Activated CD8-positive, alpha-beta memory T cell treated with anti-CD3 and anti-CD28 coated beads for 36 hours (primary cell): ENCODE data around the gene SORL1. TPM values are rescaled to one million over a fixed set of nuclear protein-coding genes. Genes with fewer than 3 reads are reported as not detected.

Source experiments
- CTCF ChIA-PET: fragments of 350-600 bp; sonication (Branson Sonifier 250); formaldehyde crosslinking; loops from one replicate; lab custom pipeline; 2021; ENCODE audit warnings: antibody characterized with exemption; lab: Charles Lee
- POLR2A ChIA-PET: fragments of 350-600 bp; sonication (Branson Sonifier 250); formaldehyde crosslinking; loops from one replicate; lab custom pipeline; 2021; ENCODE audit warnings: antibody characterized with exemption; lab: Charles Lee
- total RNA-seq, 2 experiments: library from RNA; stranded (reverse); gene quantifications; one replicate each; pipeline ENCODE4 v1.2.3, GENCODE V29; 2021

Gene SORL1
- total RNA-seq, 2 experiments from 2014 or later: 21.8 to 22.0 TPM

- POLR2A ChIA-PET: no interaction called here
Measured at GRCh38 chr11:121578251-121578976, 126.3 kb downstream of the SORL1 start.

GRCh38 chr11:121580154-121580553 lies 128.0 kb downstream of the SORL1 start:
- CTCF ChIA-PET: interaction anchor here (0.7 kb wide), 1 partner anchor 14 kb away, joined by 4 read pairs; no protein-coding TSS in a partner anchor

More at GRCh38 chr11:121578251-121578976, 126.3 kb downstream of the SORL1 start:
- CTCF ChIA-PET: interaction anchor here (0.9 to 1.4 kb wide), 2 partner anchors 13 to 162 kb away, joined by 3 to 4 read pairs; no protein-coding TSS in a partner anchor

GRCh38 chr11:121581607-121582006 lies 129.5 kb downstream of the SORL1 start:
- POLR2A ChIA-PET: no interaction called here

More at GRCh38 chr11:121580154-121580553, 128.0 kb downstream of the SORL1 start:
- POLR2A ChIA-PET: no interaction called here

DNA sequence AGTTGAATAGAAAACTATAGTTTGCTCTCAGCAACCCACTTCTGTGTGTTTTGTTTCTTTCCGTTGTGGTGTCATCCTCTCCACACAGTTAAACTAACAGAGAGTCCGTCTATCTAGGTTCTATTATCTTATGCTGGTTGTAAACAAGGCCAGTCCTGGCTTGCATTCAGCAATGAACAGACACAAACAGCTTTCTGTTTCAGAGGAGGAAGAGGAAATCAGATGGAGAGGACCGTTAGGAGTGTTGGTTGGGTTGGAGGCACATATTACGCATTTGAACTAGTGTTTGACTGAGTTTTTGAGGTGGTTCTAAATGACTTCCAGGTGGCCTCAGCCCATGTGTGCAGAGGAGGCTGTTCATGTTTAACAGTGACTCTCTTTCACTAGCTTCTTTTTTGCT lies 130.2 kb downstream of the SORL1 start:
- POLR2A ChIA-PET: no interaction called here
- CTCF ChIA-PET: no interaction called here

More at GRCh38 chr11:121581607-121582006, 129.5 kb downstream of the SORL1 start:
- CTCF ChIA-PET: no interaction called here

DNA sequence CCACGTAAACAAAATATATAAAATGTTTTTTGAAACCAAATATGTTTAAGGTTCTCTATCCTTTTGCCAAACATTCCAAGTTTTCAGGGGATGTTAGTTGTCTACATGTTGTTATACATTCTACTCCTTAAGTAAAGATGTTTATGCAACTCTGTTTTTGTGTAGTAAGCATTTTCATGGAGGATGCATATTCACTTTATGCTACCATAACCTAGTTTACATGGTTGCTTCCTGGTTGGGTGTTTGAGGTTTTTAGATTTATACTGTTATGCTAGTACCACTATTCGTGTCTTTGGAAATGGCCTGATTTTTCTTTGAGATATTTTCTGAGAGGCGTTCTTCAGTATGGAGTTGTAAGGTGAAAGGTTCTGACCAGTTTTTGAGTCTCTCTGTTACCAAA lies 131.7 kb downstream of the SORL1 start:
- ChIA-PET CTCF (no interaction called here), POLR2A (no interaction called here)

- ChIA-PET POLR2A (no interaction called here), CTCF (no interaction called here)
Measured at GRCh38 chr11:121586750-121587149, 134.6 kb downstream of the SORL1 start.

DNA sequence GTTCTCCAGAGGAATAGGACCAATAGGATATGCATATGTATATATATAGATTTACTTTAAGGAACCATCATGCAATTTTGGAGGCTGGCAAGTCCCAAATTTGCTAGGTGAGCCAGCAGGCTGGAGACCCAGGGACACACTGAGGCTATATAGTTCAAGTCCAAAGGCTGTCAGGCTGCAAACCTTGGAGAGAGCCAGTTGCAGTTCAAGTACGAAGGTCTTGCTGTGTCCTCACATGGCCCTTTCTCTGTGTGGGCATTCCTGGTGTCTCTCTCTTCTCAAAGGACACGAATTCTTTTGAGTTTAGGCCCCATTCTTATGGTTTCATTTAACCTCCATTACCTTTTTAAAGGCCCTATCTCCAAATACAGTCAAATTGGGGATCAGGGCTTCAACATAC lies 135.1 kb downstream of the SORL1 start:
- ChIA-PET POLR2A (no interaction called here), CTCF (interaction anchor here (1.0 kb wide), 1 partner anchor 103 kb away, joined by 3 read pairs; no protein-coding TSS in a partner anchor)

- CTCF ChIA-PET: no interaction called here
- POLR2A ChIA-PET: no interaction called here
Measured at GRCh38 chr11:121588747-121589146, 136.6 kb downstream of the SORL1 start.

GRCh38 chr11:121589946-121590537 lies 137.9 kb downstream of the SORL1 start:
- CTCF ChIA-PET: interaction anchor here (0.7 to 2.1 kb wide), 8 partner anchors 27 to 395 kb away, joined by 3 to 9 read pairs (median 4); no protein-coding TSS in a partner anchor
- POLR2A ChIA-PET: no interaction called here

DNA sequence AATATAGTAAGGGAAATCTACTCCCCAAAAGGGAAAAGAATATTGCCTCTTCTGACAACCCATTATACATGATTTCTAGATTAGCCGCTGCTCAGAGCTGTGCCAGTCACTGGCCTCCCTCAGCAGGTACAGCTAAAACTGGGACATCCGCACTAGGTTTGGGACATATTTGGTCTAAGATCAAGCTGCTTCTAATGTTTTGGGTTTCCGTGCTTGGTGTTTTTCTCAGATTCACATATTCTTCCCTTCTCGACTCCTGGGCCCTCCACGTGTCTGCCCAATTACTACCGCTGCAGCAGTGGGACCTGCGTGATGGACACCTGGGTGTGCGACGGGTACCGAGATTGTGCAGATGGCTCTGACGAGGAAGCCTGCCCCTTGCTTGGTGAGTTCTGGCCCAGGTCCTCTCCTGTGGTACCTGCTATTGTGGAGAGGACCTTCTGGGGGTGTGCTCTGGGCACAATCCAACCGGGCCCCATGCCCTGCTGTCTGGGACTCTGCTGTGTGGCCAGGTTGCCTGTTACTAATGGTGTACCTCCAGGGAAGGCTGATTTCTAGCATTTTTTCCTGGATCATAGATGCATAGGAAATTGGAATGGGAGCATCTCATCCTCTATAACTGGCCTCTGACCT lies 138.8 kb downstream of the SORL1 start:
- CTCF ChIA-PET: interaction anchor here (0.7 to 2.1 kb wide), 12 partner anchors 12 to 396 kb away, joined by 3 to 9 read pairs (median 4); no protein-coding TSS in a partner anchor
- POLR2A ChIA-PET: no interaction called here

- POLR2A ChIA-PET: no interaction called here
- CTCF ChIA-PET: interaction anchor here (0.7 to 2.1 kb wide), 12 partner anchors 13 to 397 kb away, joined by 3 to 9 read pairs (median 4); no protein-coding TSS in a partner anchor
Measured at GRCh38 chr11:121591405-121592033, 139.4 kb downstream of the SORL1 start.

DNA sequence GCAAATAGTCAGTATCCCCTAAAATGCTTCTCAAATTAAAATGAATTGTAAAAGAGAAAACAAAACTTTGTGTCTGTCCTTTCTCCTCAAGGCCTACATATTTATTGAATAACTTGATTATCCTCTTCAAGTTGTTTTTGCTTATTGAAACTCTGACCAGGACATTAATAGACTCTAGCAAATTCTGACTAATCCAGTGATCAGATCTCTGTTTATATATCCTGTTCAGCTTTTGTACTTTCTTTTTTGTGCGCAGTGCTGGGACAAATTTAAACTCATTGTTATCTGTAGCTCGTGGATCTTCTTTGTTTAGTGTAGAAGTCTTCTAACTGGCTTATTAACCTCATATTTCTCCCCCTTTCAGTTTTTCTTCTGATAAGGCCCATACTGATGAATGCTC lies 140.6 kb downstream of the SORL1 start:
- ChIA-PET POLR2A (no interaction called here), CTCF (no interaction called here)

GRCh38 chr11:121595717-121596161 lies 143.6 kb downstream of the SORL1 start:
- ChIA-PET POLR2A (no interaction called here), CTCF (no interaction called here)

DNA sequence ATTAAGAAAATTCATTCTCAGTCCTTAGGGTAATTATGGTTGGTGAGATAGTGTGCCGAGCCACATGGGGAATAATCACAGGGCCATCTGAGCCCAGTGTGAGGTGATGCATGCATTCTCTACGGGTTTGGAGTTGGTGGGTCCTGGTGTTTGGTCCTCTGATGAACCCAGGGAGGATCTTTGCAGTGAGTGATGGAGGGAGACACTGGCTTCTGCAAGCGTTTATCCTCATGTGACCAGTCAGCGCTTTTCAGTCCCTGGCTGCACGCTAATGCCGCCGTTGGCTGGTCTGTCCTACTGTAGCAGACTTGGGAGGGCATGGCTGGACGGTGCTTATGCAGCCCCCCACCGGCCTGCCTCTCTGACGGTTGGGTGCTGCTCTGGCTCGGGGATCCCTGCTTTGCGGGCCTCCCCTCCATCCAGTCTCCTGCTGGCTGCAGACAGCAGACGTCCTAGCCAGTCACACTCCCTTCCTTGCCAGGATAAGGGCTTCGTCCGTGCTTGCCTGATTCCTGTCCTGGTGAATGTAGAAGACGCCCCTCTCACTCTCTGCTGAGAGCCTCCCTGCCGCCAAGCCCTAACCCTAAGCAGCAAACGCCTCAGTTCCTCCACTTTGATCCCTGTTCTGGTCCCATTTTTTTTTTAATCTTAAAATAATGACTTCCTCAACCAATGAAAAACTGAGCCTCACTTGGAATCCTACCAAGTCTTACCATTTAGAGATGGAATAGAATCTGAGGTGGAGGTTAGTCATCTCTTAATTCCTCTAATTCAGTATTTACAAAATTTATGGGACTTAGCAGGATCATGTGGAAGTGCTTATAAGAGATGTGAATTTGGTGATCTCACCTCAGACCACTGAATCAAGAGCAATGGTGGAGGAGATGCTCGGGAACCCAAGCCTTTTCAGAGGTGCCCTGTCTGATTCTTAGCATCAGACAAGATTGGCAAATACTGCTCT lies 144.4 kb downstream of the SORL1 start:
- ChIA-PET CTCF (no interaction called here), POLR2A (no interaction called here)

- CTCF ChIA-PET: no interaction called here
Measured at GRCh38 chr11:121603316-121603715, 151.2 kb downstream of the SORL1 start.

GRCh38 chr11:121604152-121604551 lies 152.0 kb downstream of the SORL1 start:
- POLR2A ChIA-PET: no interaction called here
- CTCF ChIA-PET: no interaction called here

More at GRCh38 chr11:121603316-121603715, 151.2 kb downstream of the SORL1 start:
- POLR2A ChIA-PET: no interaction called here

- POLR2A ChIA-PET: no interaction called here
- CTCF ChIA-PET: no interaction called here
Measured at GRCh38 chr11:121606354-121606753, 154.2 kb downstream of the SORL1 start.

DNA sequence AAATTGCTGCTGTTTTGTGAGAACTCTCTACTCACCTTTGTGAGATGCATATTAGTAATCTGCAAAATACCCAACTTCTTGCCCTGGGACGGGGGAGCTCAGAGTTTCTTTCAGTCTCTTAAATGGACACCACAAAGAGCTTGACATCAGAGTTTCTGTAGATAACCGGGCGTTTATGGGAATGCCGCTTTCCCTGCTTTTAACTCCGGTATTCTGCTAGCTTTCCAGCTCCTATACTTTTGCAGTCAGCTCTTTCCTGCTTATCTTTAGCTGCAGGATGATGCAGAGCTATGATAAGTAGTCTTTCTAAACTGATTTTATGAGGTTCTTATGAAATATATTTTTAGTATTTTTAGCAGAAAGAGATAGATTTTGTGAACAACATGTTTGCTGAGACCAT lies 155.2 kb downstream of the SORL1 start:
- ChIA-PET POLR2A (no interaction called here), CTCF (no interaction called here)
